Measurements from ENCODE around the gene USP37. TPM values are rescaled to one million over a fixed set of nuclear protein-coding genes. Genes with fewer than 3 reads are reported as not detected.

Gene USP37
- total and polyA plus RNA-seq, 2 of the 4 experiments (the other 2 are of a cell fraction) = 1.6 to 6.5 TPM

GRCh38 chr2:218471036-218471435 lies 97.1 kb downstream of the USP37 start:
- H2BK15ac ChIP-seq (ENCODE audit: low read depth, low read length) = no peak overlapping the region
- no peak overlapping the region for H2AK9ac ChIP-seq (replicated peaks; ENCODE audit: low read depth, low read length, poor library complexity)
- no peak overlapping the region for H2BK5ac ChIP-seq (ENCODE audit: low read depth, low read length, poor library complexity, severe bottlenecking)
- H3K9me1 ChIP-seq (ENCODE audit: insufficient read depth, low read length) = no peaks in the 10 kb centered on the region
- WGBS, 2 experiments (ENCODE audit: extremely low coverage in 2 of 2, insufficient read length in 1 of 2) = 100% methylated on average over 1 of the region's 2 CpGs; no CpG with 5 or more reads in 1 of the 2 experiments
- no peaks in the 10 kb centered on the region for H4K20me1 ChIP-seq (ENCODE audit: insufficient read depth, low read length)
- dilution Hi-C loops (cut with HindIII; ENCODE audit: low sequenced_read_pairs, unreplicated experiment) = no loop called here
- ATAC-seq (ENCODE audit: low read depth) (no peak), DNase-seq (no peak)
- H2BK120ac ChIP-seq (ENCODE audit: low read depth, low read length) = no peak overlapping the region
- H3K56ac ChIP-seq (ENCODE audit: extremely low read depth, insufficient read depth, low read length) = no peak overlapping the region
- in situ Hi-C loops (cut with MboI; ENCODE audit: low sequenced_read_pairs) = no loop called here
- peaks cover 3% of the 10 kb centered on the region for H3K36me3 ChIP-seq (ENCODE audit: control insufficient read depth, insufficient read depth, low read length)
- no peak overlapping the region for H3K27ac ChIP-seq (ENCODE audit: insufficient read depth, low read length)
- H3K23ac ChIP-seq (ENCODE audit: low read depth, low read length) = no peak overlapping the region
- intact Hi-C loops (cut with micrococcal nuclease) = loop anchor here (10.0 kb wide), 1 partner anchor 174 kb away; no protein-coding TSS in a partner anchor
- no peak overlapping the region for H3K4me2 ChIP-seq (ENCODE audit: low read depth, low read length)
- no peak overlapping the region for H3K18ac ChIP-seq (ENCODE audit: low read depth, low read length)
- H2BK20ac ChIP-seq (ENCODE audit: low read depth, low read length) = no peak overlapping the region
- no peak overlapping the region for H3K14ac ChIP-seq (replicated peaks; ENCODE audit: low read depth, low read length)
- H4K8ac ChIP-seq (ENCODE audit: low read depth in 2 of 2, low read length in 2 of 2) = no peak overlapping the region
- no peak overlapping the region for H3K4me3 ChIP-seq (ENCODE audit: insufficient read depth, low read depth, low read length)
- H3K9me3 ChIP-seq (ENCODE audit: control insufficient read depth, insufficient read depth, low read length) = no peaks in the 10 kb centered on the region
- TF ChIP-seq RCOR1 (IDR thresholded peaks at IDR 0.05; ENCODE audit: insufficient replicate concordance, low read length) = no peak
- TF ChIP-seq POLR2A (IDR thresholded peaks at IDR 0.05; ENCODE audit: low read depth, low read length) = no peak
- TF ChIP-seq ELK1 (IDR thresholded peaks at IDR 0.05; ENCODE audit: borderline replicate concordance, low read depth, low read length) = no peak
- TF ChIP-seq RAD21 (IDR thresholded peaks at IDR 0.05; ENCODE audit: low read length) = no peak
- no peak for TF ChIP-seq RFX5 (IDR thresholded peaks at IDR 0.05; ENCODE audit: low read depth, low read length)
- no peak for TF ChIP-seq USF2 (IDR thresholded peaks at IDR 0.05; ENCODE audit: low read depth, low read length)
- no peak for TF ChIP-seq MAFK (IDR thresholded peaks at IDR 0.05; ENCODE audit: low read depth, low read length)
- TF ChIP-seq CEBPB (IDR thresholded peaks at IDR 0.05; ENCODE audit: low read depth, low read length) = no peak
- TF ChIP-seq MXI1 (IDR thresholded peaks at IDR 0.05; ENCODE audit: borderline replicate concordance, low read depth, low read length) = no peak
- TF ChIP-seq NFE2L2 (IDR thresholded peaks at IDR 0.05; ENCODE audit: low read depth, low read length) = no peak
- no peak for TF ChIP-seq FOS (IDR thresholded peaks at IDR 0.05; ENCODE audit: low read depth, low read length)
- no peak for TF ChIP-seq SMC3 (IDR thresholded peaks at IDR 0.05; ENCODE audit: low read depth, low read length)
- TF ChIP-seq CTCF (conservative IDR thresholded peaks at IDR 0.05; ENCODE audit: low read depth, low read length) = no peak
- TF ChIP-seq CHD1 (IDR thresholded peaks at IDR 0.05; ENCODE audit: low read depth, low read length) = no peak
- no peak for TF ChIP-seq BHLHE40 (IDR thresholded peaks at IDR 0.05; ENCODE audit: low read depth, low read length)
- TF ChIP-seq MAZ (IDR thresholded peaks at IDR 0.05; ENCODE audit: borderline replicate concordance, low read depth, low read length) = no peak
- no peak overlapping the region for H3K4ac ChIP-seq (ENCODE audit: low read depth, low read length)
- no peak overlapping the region for H4K5ac ChIP-seq (ENCODE audit: low read depth, low read length)
- no peak overlapping the region for H3K9ac ChIP-seq (ENCODE audit: low read depth, low read length)
- H2AK5ac ChIP-seq (ENCODE audit: low read depth, low read length) = no peak overlapping the region
- ChIA-PET CTCF (interaction anchor here (0.6 kb wide), 1 partner anchor 164 kb away, joined by 3 read pairs; no protein-coding TSS in a partner anchor), POLR2A (ENCODE audit: unreplicated experiment) (no interaction called here)
- no peak overlapping the region for H4K91ac ChIP-seq (ENCODE audit: insufficient read depth, low read depth, low read length)
- no peak overlapping the region for H2AFZ ChIP-seq (replicated peaks; ENCODE audit: low read length, poor library complexity)
- no peaks in the 10 kb centered on the region; a peak in 1 of 4 replicates for H3K79me1 ChIP-seq (ENCODE audit: low read depth in 1 of 2, low read length in 2 of 2)
- no peaks in the 10 kb centered on the region for H3K4me1 ChIP-seq (ENCODE audit: control insufficient read depth, insufficient read depth, low read length)
- no peaks in the 10 kb centered on the region for H3K27me3 ChIP-seq (ENCODE audit: control insufficient read depth, insufficient read depth, low read length)
- BruUV-seq (replicated peaks) = no TSS peak

Data from IMR-90 (cell line).